C1 segment of cervical spinal cord (tissue), 14 donors: ENCODE measurements around the gene ZNF644.
"Not testable (repeated sequence)": the region's sequence is repeated elsewhere in the genome, so short reads cannot be mapped to it uniquely, and the experiment has no call there.

Experiments
- DNase-seq, 14 donors: peaks; one replicate each; lab custom pipeline; 2025; lab: John Stamatoyannopoulos, UW

ZNF644 gene

GRCh38 chr1:91021686-91022517 lies at the start of gene ZNF644:
Gene ZNF644 (minus strand): TSS chr1:91022035. CDS start chr1:90982353, 39,682 bp downstream.
- DNase-seq = peak; percentile 39 to 94 (median 88)

- DNase-seq = no peak
These were observed 48.5 kb upstream of the ZNF644 start for GRCh38 chr1:91070298-91070697.

GRCh38 chr1:91066538-91066937 lies 44.7 kb upstream of the ZNF644 start:
- no peak for DNase-seq

GRCh38 chr1:91065337-91065736 lies 43.5 kb upstream of the ZNF644 start:
- DNase-seq = no peak

GRCh38 chr1:91063403-91063802 lies 41.6 kb upstream of the ZNF644 start:
- DNase-seq = not testable (repeated sequence)

GRCh38 chr1:91059157-91059556 lies 37.3 kb upstream of the ZNF644 start:
- no peak for DNase-seq

GRCh38 chr1:91057784-91058183 lies 35.9 kb upstream of the ZNF644 start:
- DNase-seq = no peak

GRCh38 chr1:91054780-91055481 lies 33.1 kb upstream of the ZNF644 start:
- DNase-seq = peak in 3 of 14 donors; percentile 1 to 24 (median 5)

GRCh38 chr1:91053630-91054029 lies 31.8 kb upstream of the ZNF644 start:
- DNase-seq = no peak

- DNase-seq = not testable (repeated sequence)
These were observed 27.7 kb upstream of the ZNF644 start for GRCh38 chr1:91049551-91049950.

GRCh38 chr1:91046766-91047165 lies 24.9 kb upstream of the ZNF644 start:
- no peak for DNase-seq

- no peak for DNase-seq
These were observed 23.4 kb upstream of the ZNF644 start for GRCh38 chr1:91045284-91045683.

- DNase-seq = not testable (repeated sequence)
These were observed 22.9 kb upstream of the ZNF644 start for GRCh38 chr1:91044776-91045175.

GRCh38 chr1:91042372-91042771 lies 20.5 kb upstream of the ZNF644 start:
- DNase-seq = not testable (repeated sequence)

GRCh38 chr1:91038582-91038981 lies 16.7 kb upstream of the ZNF644 start:
- DNase-seq = no peak

GRCh38 chr1:91036894-91037829 lies 15.3 kb upstream of the ZNF644 start:
- DNase-seq = peak in 1 of 14 donors; percentile 3

GRCh38 chr1:91032349-91032748 lies 10.5 kb upstream of the ZNF644 start:
- DNase-seq = no peak

GRCh38 chr1:91031081-91031480 lies 9.2 kb upstream of the ZNF644 start:
- DNase-seq = no peak

GRCh38 chr1:91026777-91027176 lies 4.9 kb upstream of the ZNF644 start:
- DNase-seq = no peak

GRCh38 chr1:91026320-91026719 lies 4.5 kb upstream of the ZNF644 start:
- DNase-seq = no peak

GRCh38 chr1:91024481-91025119 lies 2.8 kb upstream of the ZNF644 start:
- DNase-seq = no peak
